ENCODE results near the gene ANKRD44. TPM values are rescaled to one million over a fixed set of nuclear protein-coding genes. Genes with fewer than 3 reads are reported as not detected.

ANKRD44 gene
- 1 to 10 TPM; 7.0 to 7.9 TPM for total RNA-seq

- H3K27me3 ChIP-seq, result no peaks in the 10 kb centered on the region
- peak within 1 kb of the TSS; percentile 64 to 76 for H3K9ac ChIP-seq (ENCODE audit: low read depth in 2 of 2, low read length in 2 of 2)
- no peaks in the 10 kb centered on the region for H3K36me3 ChIP-seq
- H3K4me3 ChIP-seq, result peak within 1 kb of the TSS; percentile 59
- no peaks in the 10 kb centered on the region for H3K4me1 ChIP-seq
- DNase-seq, result peak; percentile 87
- no peaks in the 10 kb centered on the region for H3K9me3 ChIP-seq
- peak within 1 kb of the TSS; percentile 60 for H3K27ac ChIP-seq
- TF ChIP-seq, protein P1, sequence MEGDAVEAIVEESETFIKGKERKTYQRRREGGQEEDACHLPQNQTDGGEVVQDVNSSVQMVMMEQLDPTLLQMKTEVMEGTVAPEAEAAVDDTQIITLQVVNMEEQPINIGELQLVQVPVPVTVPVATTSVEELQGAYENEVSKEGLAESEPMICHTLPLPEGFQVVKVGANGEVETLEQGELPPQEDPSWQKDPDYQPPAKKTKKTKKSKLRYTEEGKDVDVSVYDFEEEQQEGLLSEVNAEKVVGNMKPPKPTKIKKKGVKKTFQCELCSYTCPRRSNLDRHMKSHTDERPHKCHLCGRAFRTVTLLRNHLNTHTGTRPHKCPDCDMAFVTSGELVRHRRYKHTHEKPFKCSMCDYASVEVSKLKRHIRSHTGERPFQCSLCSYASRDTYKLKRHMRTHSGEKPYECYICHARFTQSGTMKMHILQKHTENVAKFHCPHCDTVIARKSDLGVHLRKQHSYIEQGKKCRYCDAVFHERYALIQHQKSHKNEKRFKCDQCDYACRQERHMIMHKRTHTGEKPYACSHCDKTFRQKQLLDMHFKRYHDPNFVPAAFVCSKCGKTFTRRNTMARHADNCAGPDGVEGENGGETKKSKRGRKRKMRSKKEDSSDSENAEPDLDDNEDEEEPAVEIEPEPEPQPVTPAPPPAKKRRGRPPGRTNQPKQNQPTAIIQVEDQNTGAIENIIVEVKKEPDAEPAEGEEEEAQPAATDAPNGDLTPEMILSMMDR (IDR thresholded peaks at IDR 0.05), result no peak
- intact Hi-C loops (cut with DNase I), result loop anchor here (2.0 to 5.0 kb wide), 2 partner anchors 120 to 198 kb away; no protein-coding TSS in a partner anchor
Measured at GRCh38 chr2:197310271-197310985, at the start of gene ANKRD44. TSS of gene ANKRD44 (minus strand) at chr2:197310780. CDS start at chr2:197310604, 176 bp downstream.

DNA sequence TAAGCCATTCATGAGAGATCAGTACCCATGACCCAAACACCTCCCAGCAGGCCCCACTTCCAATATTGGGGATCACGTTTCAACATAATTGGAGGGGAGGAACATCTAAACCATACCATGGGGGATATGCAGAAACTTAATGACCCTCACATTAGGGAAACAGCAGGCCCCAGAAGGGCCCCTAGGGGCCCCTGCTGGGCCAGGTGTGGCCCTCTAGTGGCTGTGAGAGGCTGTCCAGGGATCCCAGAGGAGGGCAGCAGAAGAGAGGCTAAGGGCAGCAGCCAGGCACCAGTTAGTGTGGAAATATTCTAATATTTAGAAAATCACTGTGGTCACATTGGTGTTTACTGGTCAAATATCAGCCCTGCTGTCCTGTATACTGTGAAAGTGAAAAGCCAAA, 49.3 kb upstream of the ANKRD44 start:
- H3K27me3 ChIP-seq, result no peaks in the 10 kb centered on the region
- no peaks in the 10 kb centered on the region for H3K4me1 ChIP-seq
- intact Hi-C loops (cut with DNase I), result no loop called here
- H3K27ac ChIP-seq, result no peak overlapping the region
- no peaks in the 10 kb centered on the region for H3K9me3 ChIP-seq
- no peaks in the 10 kb centered on the region for H3K36me3 ChIP-seq
- H3K4me3 ChIP-seq, result no peak overlapping the region
- H3K9ac ChIP-seq (ENCODE audit: low read depth in 2 of 2, low read length in 2 of 2), result no peak overlapping the region
- no peak for DNase-seq
- TF ChIP-seq, protein P1 (IDR thresholded peaks at IDR 0.05), result no peak

- H3K9ac ChIP-seq (ENCODE audit: low read depth in 2 of 2, low read length in 2 of 2), result no peak overlapping the region
- TF ChIP-seq, protein P1 (IDR thresholded peaks at IDR 0.05), result no peak
- H3K27me3 ChIP-seq, result no peaks in the 10 kb centered on the region
- no peaks in the 10 kb centered on the region for H3K4me1 ChIP-seq
- no peak overlapping the region for H3K27ac ChIP-seq
- H3K36me3 ChIP-seq, result no peaks in the 10 kb centered on the region
- intact Hi-C loops (cut with DNase I), result no loop called here
- H3K9me3 ChIP-seq, result no peaks in the 10 kb centered on the region
- no peak for DNase-seq
- no peak overlapping the region for H3K4me3 ChIP-seq
Measured at GRCh38 chr2:197358931-197359330, 48.4 kb upstream of the ANKRD44 start.

DNA sequence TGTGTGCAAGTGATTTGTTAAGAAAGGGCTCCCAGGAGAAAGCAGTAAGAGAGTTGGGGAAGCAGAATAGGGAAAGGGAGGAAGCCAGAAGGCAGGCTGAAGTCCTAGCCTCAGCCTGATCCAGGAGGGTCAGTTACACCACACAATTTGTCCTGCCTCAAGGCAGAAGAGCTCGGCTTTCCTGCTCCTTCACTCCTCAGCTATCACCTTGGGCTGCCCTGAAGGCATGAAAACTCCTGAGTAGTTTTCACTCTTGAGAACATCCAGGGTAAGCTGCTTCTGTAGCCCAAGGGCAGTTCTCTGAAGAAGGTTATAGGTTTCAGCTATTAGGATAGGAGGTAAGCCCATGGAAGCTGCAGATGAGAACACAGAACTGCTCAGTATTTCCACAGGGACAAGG, 47.4 kb upstream of the ANKRD44 start:
- no peak overlapping the region for H3K27ac ChIP-seq
- no peak for DNase-seq
- H3K9me3 ChIP-seq, result no peaks in the 10 kb centered on the region
- no peaks in the 10 kb centered on the region for H3K36me3 ChIP-seq
- H3K4me1 ChIP-seq, result no peaks in the 10 kb centered on the region
- no peak overlapping the region for H3K4me3 ChIP-seq
- intact Hi-C loops (cut with DNase I), result no loop called here
- H3K27me3 ChIP-seq, result no peaks in the 10 kb centered on the region
- TF ChIP-seq, protein P1 (IDR thresholded peaks at IDR 0.05), result no peak
- no peak overlapping the region for H3K9ac ChIP-seq (ENCODE audit: low read depth in 2 of 2, low read length in 2 of 2)

GRCh38 chr2:197356136-197356535, 45.6 kb upstream of the ANKRD44 start:
- intact Hi-C loops (cut with DNase I), result no loop called here
- TF ChIP-seq, protein P1 (IDR thresholded peaks at IDR 0.05), result no peak
- Histone ChIP-seq H3K9me3 (no peaks in the 10 kb centered on the region), H3K4me1 (no peaks in the 10 kb centered on the region), H3K4me3 (no peak overlapping the region), H3K27me3 (no peaks in the 10 kb centered on the region), H3K9ac (ENCODE audit: low read depth in 2 of 2, low read length in 2 of 2) (no peak overlapping the region), H3K36me3 (no peaks in the 10 kb centered on the region), H3K27ac (no peak overlapping the region)
- no peak for DNase-seq

Data from colonic mucosa (tissue), 4 donors.